Ammon's horn (tissue), 1 donor: ENCODE data around the gene TRMT61A.

Experiments used
- DNase-seq: peaks from one replicate; pipeline ENCODE4 v3.0.0-alpha.2; 2016; ENCODE audit warnings: low spot score

TRMT61A gene

DNA sequence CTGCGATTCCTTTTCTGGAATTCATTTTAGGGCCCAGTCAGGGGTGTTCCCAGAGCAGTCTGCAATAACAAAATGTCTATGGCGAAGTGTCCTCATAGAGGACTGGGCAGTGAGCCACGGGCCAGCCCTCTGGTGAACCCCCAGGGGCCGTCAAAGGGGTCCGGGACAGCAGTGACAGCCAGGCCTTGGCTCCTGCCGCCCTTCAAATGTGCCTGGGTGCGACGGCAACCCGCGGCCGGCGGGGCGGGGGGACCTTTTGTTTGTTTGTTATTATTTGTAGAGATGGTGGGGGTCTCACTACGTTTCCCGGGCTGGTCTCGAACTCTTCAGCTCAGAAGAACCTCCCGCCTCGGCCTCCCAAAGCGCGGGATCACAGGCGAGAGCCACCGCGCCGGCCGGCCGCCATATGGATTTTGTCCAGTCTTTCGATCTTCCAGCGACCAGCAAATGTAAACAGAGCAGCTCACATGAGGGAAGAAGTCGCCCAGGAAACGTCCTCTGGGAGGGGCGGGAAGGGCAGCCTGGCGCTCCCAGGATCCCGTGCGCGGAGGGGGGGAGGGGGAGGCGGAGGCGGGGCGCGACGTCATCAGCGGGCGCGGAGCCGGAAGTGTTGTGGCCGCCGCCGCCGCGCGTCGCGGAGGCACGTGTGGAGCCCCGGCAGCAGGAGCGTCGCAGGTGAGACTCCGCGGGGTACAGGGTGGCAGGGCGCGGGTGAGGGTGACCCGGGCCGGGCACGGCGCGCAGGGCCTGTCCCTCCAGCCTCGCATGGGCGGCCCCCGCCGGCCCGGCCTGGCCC lies at the start of gene TRMT61A:
TSS of gene TRMT61A (plus strand) at position 610 of the 796 bp plus-strand sequence. CDS start 783 bp downstream, outside the sequence.
- peak; percentile 91 for DNase-seq

- no peak for DNase-seq
Observed at GRCh38 chr14:103480595-103480994, 48.4 kb upstream of the TRMT61A start.

DNA sequence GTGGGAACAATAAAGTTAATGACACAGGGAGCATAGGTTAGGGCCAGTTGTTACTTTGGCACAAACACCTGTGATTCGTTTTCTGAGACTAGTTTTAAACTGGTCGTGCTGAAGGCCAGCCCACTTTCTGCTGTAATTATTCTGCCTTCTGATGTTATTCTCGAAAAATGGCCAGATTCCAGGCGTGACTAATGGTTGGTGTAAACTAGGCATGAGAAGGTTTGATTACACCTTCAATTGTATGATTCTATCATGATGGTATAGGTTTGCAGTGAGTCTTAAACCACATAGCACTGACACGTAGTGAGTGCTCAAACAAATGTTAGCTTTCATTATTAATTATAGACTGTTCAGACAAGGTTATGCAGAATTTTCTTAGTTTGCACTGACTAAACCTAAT lies 45.4 kb upstream of the TRMT61A start:
- no peak for DNase-seq

- no peak for DNase-seq
Observed at GRCh38 chr14:103485504-103485903, 43.5 kb upstream of the TRMT61A start.

DNA sequence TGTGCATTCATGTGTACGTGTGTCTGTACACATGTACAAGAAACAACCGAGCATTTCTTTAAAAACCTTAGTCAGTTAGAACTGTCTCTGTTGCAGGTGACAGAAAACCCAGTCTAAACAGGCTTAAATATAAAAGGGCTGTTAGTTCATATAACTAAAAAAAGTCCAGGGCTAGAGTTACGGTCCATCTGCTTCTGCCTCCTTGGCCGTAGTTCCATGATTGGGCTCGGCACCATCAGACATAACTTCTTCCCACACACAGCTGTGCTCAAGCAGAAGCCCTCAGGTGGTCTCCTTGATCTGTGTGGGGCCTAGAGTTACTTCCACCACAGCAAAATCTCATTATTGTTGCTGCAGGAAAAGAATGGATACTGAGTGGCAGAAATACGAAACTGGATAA lies 40.9 kb upstream of the TRMT61A start:
- no peak for DNase-seq

GRCh38 chr14:103488960-103489359 lies 40.0 kb upstream of the TRMT61A start:
- DNase-seq, result no peak

DNA sequence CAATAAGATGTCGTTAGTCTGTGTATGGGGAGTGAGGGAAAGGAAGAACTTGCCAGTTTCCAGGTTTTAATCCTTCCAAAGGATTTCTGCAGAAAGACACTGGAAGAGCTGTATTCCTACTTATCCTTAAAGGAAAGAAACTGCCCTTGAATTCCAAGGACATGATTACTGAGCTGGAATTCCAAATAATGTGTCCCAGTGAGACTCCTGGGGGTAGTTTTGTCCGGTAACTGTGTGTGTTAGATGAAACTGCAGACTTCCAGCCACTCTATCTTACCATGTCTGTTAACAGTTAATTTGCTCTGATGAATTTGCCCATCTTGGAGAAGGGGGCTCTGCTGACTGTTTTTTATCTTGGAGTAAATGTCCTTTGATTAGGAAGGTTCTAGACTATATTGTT lies 39.4 kb upstream of the TRMT61A start:
- no peak for DNase-seq

DNA sequence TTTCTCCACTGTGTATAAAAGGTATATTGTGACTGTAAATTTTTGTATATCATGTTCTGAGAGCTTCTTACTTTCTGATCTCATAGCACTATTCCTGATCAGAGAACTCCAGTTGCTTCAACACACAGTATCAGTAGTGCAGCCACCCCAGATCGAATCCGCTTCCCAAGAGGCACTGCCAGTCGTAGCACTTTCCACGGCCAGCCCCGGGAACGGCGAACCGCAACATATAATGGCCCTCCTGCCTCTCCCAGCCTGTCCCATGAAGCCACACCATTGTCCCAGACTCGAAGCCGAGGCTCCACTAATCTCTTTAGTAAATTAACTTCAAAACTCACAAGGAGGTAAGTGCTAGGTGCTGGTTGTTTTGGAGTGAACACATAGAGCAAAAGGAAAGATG lies 37.3 kb upstream of the TRMT61A start:
- DNase-seq, result no peak

DNA sequence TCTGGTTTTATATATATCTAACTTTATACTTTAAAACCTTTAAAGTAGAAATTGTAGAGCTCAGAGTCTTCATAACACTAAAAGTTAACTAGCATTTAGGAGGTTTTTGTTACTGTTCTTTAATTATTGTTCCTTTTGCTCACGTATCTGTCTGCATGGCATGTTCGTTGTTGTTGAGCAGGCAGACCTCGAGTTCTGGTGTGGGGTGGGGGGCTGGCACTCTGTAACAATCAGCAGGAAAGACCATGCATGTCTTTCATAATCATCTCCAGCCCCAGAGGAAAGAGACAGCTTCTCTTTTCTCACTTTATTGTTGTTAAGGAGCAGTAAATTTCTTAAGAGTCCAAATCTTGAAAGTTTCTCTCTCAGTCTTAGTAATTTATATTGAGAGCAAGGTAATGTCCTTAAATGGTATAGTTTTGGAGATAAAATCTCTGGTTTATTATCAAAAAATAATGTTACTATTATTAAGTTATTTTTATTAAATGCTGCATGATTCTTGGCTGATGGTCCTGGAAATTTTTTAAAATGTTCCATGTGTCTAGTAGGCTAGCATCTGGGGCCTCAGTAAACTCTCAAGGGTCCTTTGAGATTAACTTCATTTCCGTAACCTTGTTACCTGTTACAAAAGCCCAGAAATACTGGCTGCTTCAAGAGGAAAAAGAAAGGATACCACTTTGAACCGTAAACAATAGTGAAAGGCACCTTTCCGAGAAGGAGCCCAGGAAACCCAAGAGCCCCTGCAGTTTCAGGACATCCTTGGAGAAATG lies 36.7 kb upstream of the TRMT61A start:
- DNase-seq, result no peak

- DNase-seq, result no peak
Observed at GRCh38 chr14:103495854-103496253, 33.1 kb upstream of the TRMT61A start.

- DNase-seq, result no peak
Observed at GRCh38 chr14:103496776-103497175, 32.2 kb upstream of the TRMT61A start.

GRCh38 chr14:103499709-103500108 lies 29.3 kb upstream of the TRMT61A start:
- DNase-seq, result no peak

DNA sequence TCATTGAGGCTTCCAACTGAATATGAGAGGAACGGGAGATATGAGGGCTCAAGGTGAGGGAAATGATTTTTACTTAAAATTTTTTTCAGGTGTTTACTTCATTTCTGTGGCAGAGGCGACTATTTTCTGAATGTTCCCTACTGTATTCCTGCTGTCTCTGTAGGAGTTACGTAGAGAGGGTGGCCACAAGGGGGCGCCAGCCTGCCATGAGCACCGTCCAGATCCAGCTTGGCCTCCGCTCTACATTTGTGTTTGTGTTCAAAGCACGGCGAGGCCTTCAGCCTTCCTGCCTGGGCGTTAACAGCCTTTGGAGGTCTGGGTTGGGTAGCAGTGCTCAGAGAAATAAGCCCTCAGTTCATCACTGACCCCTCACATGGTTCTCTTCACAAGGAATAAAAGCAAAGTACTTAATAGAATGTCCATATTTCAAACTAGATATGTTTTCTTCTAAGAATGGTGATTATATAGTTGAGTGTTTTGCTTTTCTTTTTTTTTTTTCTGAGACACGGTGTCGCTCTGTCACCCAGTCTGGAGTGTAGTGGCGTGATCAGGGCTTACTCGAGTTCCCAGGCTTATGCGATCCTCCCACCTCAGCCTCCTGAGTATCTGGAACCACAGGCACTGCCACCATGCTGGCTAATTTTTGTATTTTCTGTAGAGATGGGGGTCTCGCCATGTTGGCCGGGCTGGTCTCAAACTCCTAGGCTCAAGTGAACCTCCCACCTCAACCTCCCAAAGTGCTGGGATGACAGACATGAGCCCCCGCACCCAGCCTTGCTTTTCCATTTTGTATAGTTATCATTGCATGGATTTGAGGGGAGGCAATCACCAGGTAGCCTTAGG lies 28.6 kb upstream of the TRMT61A start:
- peak; percentile 97 for DNase-seq

- peak; percentile 13 for DNase-seq
Observed at GRCh38 chr14:103501041-103501870, 27.7 kb upstream of the TRMT61A start.

GRCh38 chr14:103501921-103502669 lies 26.9 kb upstream of the TRMT61A start:
- DNase-seq, result peak; percentile 12

GRCh38 chr14:103502877-103503276 lies 26.1 kb upstream of the TRMT61A start:
- no peak for DNase-seq

GRCh38 chr14:103503296-103503695 lies 25.7 kb upstream of the TRMT61A start:
- DNase-seq, result no peak

DNA sequence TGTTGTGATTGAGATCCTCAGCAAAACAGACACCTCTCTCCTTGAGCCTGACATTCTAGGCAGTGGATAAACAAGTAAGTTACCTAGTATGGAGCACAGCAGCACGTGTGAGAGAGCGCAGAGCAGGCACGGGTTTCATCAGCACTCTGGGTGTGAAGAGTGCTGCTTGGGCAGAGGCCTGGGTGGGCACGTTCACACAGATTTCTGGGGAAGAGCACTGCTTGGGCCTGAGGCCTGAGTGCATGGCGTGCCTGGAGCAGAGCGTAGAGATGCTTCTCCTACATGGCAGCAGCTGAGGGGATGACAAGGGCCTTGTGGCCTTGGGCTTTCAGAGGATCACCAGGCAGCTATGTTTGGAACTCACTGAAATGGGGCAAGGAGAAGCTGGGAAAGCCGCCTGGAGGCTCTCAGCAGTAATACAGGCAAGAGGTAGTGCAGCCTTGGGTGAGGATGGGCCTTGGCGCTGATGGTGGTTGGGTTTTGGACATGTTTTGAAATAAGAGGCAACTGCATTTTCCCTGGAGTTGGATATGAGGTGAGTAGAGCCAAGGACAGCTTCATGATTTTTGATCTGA lies 23.9 kb upstream of the TRMT61A start:
- DNase-seq, result no peak

- peak; percentile 10 for DNase-seq
Observed at GRCh38 chr14:103507751-103508150, 21.2 kb upstream of the TRMT61A start.
